NB4 (cell line): ENCODE measurements around the gene SLC6A18.
A peak's percentile ranks its signal among the peaks of the same experiment; 100 is the strongest.

Source experiments
- DNase-seq: peaks from one replicate; pipeline ENCODE4 v3.0.0; 2010; ENCODE audit warnings: low read depth
- H3K4me3 ChIP-seq: one replicate; pipeline ENCODE4 v1.5.1; 2011; ENCODE audit warnings: mild to moderate bottlenecking, low read depth, low read length, moderate library complexity
- CTCF ChIP-seq: IDR thresholded peaks from one replicate; pipeline ENCODE4 v1.5.1; 2012; ENCODE audit warnings: low read depth, low read length
- MYC ChIP-seq: IDR thresholded peaks from 2 replicates; pipeline ENCODE4 v1.6.1; 2011; ENCODE audit warnings: low read depth, low read length
- POLR2A ChIP-seq: IDR thresholded peaks from 2 replicates; pipeline ENCODE4 v1.6.1; 2011; ENCODE audit warnings: mild to moderate bottlenecking; ENCODE audit not compliant: insufficient read length; ENCODE audit errors: extremely low read depth
- TF ChIP-seq, protein P1 (sequence below): IDR thresholded peaks from 2 replicates; pipeline ENCODE4 v1.6.1; 2011; ENCODE audit warnings: low read depth, low read length

Gene SLC6A18

DNA sequence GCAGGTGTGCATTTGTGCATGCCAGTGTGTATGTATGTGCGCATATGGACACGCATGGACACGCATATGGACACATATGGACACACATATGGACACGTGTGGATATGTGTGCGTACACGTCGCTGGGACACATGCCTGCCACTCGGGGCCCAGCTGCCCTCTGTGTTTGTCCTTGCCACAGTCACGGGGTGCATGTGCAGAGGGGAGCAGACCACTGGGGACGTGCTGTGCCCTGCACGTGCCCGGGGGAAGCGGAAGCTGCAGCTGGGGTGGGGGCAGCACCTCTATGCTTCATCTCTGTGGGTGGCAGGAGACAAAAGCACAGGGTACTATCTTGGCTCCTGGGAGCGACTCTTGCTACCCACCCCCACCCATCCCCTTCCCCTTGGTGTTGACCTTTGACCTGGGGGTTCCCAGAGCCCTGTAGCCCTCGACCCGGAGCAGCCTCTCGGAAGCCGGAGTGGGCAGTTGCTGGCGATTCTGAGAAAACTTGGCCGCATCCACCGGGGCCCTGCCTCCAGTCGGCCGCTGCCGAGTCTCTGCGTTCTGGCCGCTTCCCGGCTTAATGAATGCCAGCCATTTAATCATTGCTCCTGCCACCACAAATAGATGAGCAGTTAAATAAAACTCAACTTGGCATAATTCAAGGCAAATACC, 2.4 kb upstream of the SLC6A18 start:
- TF ChIP-seq CTCF = no peak
- TF ChIP-seq POLR2A = no peak
- TF ChIP-seq, protein P1, sequence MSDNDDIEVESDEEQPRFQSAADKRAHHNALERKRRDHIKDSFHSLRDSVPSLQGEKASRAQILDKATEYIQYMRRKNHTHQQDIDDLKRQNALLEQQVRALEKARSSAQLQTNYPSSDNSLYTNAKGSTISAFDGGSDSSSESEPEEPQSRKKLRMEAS = no peak
- no peak for TF ChIP-seq MYC
- no peak overlapping the region for H3K4me3 ChIP-seq
- no peak for DNase-seq

DNA sequence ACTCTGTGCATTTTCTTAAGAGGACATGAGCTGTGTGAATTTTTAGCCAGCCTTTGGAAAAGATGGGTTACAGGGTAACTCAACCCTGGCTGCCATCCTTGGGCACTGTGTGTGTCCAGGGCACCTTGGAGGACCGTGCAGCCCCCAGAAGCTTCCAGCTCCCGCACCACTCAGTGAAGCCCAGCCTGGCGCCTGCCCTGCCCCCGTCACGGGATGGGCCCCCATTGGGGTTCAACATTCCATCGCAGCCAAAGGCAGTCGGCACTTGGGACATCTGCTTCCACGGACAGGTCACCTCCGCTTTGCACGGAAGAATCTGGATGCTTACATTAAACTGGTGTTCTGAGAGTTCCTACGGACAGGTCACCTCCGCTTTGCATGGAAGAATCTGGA, 1.9 kb upstream of the SLC6A18 start:
- TF ChIP-seq, protein P1 = no peak
- TF ChIP-seq CTCF (no peak), POLR2A (no peak), MYC (no peak)
- H3K4me3 ChIP-seq = no peak overlapping the region
- no peak for DNase-seq

DNA sequence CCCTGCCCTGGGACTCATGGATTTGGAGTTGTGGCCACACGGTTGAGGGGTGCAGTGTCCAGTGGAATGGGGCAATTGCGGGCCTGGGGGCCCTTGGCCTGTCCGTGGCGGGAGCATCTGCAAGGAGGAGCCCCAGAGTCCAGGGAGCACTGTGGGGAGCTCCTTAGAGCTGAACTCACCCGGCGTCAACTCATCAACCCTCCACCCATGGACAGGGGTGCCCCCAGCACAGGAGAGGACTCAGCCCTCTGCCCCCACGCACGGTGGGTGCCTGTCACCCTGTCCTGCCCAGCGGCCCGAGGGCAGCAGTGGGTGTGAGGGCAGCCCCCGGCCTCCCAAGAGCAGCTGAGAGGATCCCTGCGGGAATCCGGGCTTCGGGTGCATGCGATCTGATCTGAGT, 550 bp upstream of the SLC6A18 start:
- H3K4me3 ChIP-seq = no peak overlapping the region
- no peak for TF ChIP-seq CTCF
- no peak for DNase-seq

DNA sequence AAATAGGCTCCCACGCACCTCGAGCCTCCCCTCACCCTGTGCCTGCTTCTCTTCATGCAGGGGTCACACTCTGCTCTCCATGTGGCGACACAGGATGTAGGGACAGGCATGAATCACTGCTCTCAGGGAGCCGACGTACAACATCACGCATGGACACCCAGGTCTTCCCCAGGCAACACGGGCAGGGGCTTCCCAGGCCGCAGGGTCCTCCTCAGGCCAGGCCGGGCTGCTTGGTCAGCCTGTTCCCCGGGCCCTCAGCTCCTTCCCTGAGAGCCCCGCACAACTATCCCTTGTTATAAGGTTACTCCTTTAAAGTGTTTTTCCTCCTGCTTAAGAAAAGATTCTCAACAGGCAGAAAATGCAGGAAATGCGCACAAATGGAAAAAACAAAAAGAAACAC, 1.1 kb downstream of the SLC6A18 start:
- no peak overlapping the region for H3K4me3 ChIP-seq
- DNase-seq = no peak
- no peak for TF ChIP-seq POLR2A
- no peak for TF ChIP-seq CTCF
- TF ChIP-seq, protein P1 = no peak
- TF ChIP-seq MYC = no peak

- no peak for DNase-seq
- TF ChIP-seq CTCF (no peak), MYC (no peak)
- no peak overlapping the region for H3K4me3 ChIP-seq
Observed at GRCh38 chr5:1226839-1227581, 1.8 kb downstream of the SLC6A18 start.

- peak; percentile 61 for DNase-seq
- TF ChIP-seq, protein P1 = peak; percentile 81; the same call in 1 of the 2 replicates
- no peak for TF ChIP-seq CTCF
- H3K4me3 ChIP-seq = no peak overlapping the region
Observed at GRCh38 chr5:1227667-1228066, 2.5 kb downstream of the SLC6A18 start.
